Inferior parietal cortex (tissue), 1 donor: ENCODE data around the gene ATXN1.

Experiments
- DNase-seq: peaks from one replicate; pipeline ENCODE4 v3.0.0-alpha.2; 2016; ENCODE audit errors: extremely low spot score

The ATXN1 gene

DNA sequence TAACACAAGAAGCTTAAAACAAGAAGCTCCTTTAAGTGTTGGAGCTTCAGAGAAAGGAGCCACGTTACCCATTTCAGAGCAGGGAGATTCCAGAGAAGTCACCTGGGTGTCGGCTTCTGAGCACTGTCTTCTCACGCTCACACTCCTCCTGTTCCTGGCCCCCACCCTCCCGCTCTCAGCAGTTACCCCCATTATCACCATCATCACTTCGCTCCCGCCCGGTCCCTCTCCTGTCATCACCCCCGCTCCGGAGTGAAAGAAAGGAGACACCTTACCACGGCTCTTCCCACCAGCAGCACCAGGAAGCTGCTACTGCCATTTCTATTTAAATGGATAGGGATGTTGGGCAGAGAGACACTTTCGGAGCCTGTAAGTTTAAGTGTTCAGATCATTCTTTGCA lies 399.0 kb downstream of the ATXN1 start:
- no peak for DNase-seq

DNA sequence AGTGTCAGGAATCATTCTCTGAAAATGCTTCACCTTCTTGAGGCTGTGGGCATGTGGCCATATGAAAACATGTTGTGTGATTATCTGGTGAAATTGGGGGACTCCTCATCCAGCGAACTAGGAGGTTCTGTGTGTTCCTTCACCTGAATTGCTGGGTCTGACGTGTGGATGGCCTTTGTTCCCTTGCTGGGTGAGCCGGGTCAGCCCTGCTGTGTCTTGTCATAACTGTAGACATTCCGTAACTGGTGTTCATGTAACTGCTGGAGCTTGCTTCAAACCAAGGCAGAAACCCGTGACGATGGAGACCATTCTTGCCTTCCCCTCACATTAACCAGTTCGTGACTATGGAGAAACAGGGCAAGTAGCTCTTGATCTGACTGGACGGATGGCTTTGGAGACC lies 399.4 kb downstream of the ATXN1 start:
- no peak for DNase-seq

DNA sequence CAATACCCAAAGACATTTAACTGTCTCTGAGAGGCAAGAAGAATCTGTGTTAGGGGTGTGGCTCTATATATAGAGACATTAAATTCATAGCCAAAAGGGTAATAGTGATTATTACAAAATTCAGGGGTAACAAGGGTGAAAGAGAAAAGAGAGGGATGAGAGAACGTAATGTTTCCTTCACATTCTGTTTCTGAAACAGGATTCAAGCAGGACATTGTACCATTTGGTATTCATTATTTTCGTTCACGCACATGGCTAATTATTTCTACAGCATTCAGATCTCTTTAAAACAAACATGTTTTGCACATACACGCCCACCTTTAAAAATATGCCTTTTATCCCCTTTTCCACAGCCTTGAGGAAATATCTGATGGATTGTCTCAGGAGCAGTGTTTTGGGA lies 400.1 kb downstream of the ATXN1 start:
- DNase-seq, result no peak

DNA sequence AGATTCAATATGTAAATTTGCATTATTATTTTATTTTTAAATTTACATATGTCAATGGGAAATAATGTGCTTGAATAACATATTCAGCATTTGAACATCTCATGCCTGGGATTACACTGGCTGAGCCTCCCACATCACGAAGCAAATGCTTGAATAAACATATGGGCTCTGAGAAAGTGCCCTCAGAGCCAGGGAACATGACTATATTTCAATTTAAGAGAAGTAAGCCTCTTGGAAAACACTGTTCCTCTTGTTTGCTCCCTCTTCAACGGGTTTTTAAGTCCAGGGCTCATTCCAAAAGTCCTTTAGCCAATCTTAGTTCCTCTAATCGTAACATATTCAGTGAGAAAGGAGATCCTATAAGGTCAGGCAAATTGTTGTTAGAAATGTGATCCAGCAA lies 400.9 kb downstream of the ATXN1 start:
- DNase-seq, result no peak

DNA sequence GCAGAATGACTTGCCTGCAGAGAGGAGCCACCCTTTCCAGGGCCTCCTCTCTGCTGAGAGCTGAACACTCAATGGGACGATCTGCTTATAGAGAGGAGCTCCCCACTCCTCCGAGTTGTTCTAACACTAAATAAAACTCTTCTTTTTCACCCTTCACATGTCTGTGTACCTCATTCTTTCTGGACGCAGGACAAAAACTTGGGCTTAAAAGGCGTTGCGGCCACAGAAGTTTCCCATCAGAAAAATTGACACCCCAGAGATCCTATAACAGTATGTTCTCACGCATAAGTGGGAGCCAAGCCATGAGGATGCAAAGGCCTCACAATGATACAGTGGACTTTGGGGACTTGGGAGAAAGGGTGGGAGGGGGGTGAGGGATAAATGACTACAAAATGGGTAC lies 401.7 kb downstream of the ATXN1 start:
- DNase-seq, result no peak

DNA sequence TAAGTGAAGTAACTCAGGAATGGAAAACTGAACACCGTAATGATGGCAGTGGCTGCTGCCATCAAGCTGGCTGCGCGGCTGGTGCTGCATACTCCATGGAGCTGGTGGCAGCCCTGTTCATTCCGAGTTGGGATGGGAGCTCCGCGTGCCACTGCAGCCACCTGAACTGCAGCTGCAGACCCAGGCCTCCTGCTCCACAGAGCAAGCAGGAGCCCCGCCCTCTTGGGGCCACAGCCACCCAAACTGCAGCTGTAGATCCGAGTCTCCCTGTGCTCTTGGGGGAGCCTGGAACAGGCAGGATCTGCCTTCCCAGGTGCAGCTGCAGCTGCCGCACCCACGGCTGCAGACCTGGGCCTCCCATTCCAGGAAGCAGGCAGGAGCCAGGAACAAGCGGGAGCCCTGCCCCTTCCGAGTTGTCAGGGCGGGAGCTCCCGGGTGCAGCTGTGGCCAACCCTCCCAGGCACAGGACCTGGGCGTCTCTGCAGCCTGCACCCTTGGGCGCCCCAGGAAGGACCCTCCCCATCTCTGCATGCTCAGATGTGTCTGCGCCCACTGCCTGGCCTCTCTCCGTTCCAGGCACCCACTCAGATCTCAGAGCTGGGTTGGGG lies 402.6 kb downstream of the ATXN1 start:
- no peak for DNase-seq

DNA sequence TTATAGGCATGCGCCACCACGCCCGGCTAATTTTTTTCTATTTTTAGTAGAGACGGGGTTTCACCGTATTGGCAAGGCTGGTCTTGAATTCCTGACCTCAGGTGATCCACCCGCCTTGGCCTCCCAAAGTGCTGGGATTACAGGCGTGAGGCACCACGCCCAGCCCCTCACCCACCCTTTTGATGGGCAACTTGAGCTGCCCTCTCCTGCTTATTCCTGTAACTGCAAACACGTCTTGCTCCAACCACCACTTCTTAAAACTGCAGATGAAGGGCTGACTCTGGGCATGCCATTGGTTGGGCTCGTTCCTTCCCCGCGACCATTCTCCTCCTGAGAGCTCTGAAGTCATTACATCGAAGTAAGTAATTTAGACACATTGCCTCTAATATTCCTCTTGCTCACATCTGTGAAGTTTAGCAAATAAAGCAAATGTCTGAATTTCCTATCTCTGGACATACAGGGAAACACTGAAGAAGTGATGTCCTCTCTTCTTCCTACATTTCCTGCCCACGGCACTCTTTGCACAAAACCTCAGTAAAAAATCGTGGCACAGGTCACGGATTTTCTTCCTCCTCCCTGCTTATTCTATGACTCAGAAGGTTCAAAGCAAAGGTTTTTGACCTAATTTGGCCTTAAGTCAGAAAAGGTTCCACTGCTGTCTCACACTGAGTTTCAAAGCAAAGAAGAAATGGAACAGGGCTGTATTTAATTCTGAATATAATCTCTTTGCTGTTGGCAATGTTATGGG lies 405.4 kb downstream of the ATXN1 start:
- DNase-seq, result no peak

DNA sequence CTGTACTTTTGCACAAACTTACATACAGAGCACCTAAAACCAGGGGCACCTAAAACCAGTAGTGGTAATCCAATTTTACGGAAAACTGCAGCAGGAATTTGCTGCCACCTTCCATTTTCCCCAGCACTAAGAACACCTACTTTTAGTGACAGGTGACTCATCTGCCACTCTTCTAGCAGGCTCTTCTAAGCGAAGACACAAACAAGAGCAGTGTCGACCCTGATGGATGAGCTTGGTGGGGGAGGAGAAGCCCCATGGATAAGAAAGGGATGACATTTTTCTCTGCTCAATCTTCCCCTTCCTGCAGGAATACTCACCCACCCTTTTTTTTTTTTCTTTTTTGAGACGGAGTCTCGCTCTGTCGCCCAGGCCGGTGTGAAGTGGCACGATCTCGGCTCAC lies 406.0 kb downstream of the ATXN1 start:
- DNase-seq, result no peak

DNA sequence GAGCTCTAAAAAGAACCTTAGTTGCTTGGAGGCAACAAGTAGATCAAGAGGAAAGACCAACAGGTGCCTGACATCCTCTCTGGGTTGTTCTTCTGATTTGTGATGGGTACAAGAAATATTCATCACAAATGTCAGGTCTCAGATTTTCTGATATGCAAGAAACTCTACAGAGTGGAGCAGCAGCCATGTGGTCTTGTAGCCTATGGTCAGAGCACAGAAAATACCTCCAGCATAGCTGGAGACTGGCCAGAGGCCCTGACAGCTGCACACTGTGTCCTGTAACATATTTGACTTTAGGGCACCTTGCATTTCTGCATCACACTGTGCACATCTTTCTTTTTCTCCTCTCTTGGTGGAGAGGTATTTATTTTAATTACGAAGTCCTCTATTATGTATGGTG lies 406.6 kb downstream of the ATXN1 start:
- DNase-seq, result no peak

DNA sequence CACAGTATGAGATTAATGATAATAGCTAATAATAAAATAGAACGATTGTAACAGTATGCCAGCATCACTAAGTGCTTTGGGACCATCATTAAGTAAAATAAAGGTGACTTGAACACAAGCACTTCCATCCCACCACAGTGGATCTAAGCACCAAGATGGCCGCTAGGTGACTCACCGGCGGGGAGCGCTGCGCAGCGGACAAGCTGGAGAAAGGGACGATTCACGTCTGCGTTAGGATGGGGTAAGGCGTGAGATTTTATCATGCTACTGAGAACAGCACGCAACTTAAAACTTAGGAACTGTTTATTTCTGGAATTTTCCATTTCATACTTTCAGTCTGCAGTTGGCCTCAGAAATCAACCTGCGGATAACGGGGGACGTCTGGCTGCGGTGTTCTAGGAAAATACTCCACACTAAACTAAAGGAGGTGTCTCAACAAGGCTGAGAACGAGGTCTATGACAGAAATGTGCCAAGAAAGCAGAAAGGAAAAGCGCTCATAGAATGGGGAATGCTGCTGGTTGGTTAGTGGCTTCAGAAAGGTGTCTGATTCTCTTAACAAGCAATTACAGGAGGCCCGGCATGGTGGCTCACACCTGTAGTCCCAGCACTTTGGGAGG lies 408.3 kb downstream of the ATXN1 start:
- no peak for DNase-seq

DNA sequence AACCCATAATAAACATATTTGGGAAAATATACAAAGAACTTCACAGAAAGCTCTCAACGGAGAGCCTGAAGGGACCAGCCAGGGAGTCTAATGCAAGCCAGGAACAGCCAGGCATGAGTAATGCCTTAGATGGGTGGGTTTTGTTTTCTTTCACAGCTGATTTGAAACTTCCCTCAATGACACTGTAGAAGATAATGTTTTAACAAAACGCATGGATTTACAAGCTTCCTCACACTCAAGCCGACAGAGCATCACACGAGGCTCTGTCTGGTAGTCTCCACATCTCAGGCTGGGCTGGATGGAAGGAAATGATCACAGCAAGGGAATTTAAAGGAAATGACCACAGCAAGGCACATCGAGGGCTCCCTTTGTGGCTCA lies 409.0 kb downstream of the ATXN1 start:
- DNase-seq, result no peak

DNA sequence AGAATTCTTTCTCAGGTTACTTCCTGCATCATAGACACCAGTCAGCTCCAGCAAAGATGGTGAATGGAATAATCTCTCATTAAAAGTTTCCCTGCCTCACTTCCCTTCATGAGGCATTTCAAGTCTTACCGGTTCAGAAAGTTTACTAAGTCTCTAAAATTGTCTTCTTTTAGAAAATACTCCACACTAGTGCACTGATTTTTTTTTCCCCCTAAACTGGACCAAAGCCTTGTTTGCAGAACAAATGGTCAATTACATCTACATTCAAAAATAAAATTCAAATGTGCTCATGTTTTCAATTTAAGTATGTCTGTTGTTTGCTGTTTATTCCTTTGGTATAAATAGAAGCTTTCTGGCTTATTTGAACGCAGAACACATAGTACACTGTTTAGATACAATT lies 411.7 kb downstream of the ATXN1 start:
- DNase-seq, result no peak

DNA sequence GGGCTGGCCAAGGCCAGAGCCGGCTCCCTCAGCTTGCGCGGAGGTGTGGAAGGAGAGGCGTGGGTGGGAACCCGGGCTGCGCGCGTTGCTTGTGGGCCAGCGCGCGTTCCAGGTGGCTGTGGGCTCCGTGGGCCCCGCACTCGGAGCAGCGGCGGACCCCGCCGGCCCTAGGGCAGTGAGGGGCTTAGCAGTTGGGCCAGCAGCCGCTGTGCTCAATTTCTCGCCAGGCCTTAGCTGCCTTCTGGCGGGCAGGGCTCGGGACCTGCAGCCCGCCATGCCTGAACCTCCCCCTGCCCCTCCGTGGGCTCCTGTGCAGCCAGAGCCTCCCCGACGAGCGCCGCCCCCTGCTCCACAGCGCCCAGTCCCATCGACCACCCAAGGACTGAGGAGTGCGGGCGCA lies 414.4 kb downstream of the ATXN1 start:
- DNase-seq, result no peak

DNA sequence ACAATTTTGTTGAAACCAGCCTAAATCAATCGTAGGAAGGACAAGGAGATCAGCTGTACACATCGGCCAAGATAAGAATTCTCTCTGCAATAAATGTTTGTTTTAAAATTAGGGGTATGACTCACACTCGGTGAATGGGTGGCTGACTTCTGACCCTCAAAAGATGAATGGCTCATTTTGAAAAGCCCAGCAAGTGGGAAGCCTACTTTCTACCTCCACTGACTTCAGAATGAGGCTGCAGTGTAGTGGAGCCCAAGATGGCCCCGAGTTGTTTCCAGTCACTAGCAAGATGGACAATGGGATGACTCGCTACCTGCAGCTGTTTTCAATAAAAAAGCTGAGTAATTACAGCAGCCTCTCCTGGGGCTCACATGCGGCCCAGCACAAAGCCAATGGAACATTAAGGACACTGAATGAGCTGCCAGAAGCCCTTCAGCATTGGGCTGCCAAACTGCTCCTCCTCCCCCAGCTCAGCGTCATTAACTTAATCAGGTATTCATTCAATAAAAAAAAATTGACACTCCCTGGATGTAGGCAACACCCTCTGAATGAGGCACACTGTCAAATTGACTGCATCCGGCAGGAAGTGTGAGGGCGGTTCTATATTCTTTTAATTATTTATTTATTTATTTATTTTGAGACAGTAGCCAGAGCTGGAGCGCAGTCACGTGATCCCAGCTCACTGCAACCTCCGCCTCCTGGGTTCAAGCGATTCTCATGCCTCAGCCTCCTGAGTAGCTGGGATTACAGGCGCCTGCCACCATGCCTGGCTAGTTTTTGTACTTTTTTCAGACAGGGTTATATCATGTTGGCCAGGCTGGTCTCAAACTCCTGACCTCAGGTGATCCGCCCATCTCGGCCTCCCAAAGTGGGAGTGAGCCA lies 415.6 kb downstream of the ATXN1 start:
- DNase-seq, result no peak

DNA sequence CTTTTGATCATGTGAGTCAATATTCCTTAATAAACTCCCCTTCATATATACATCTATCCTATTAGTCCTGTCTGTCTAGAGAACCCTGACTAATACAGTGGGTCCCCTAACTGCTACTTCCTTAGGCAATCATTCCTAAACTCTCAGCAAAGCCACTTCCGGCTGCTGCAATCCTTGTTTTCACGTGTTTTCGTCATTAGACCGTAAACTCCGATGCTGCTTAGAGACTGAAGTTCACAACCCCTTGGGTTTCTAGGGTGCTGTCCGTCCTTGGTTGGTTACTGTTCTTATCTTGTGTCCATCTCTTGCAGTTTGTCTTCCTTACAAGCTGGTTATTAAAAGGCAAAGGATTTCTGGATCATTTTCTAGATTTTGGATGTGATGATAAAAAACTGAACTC lies 416.5 kb downstream of the ATXN1 start:
- DNase-seq, result no peak

DNA sequence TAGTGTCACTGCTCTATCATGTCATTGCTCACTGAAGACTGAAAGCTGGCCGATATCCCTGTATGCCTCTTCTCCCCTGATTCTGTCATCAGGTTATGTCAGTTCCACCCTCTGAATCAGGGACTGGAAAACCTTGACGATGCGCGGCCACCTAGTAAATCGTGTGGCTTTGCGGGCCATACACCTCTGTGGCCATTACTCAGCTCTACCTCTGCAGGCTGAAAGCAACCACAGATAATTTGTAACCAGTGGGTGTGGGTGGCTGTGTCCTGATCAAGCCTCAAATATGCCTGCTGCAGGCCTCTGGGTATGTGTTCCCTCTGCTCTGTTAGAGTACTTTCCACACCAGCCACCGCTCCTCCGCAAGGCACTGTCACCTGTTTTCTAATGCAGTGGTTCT lies 417.7 kb downstream of the ATXN1 start:
- no peak for DNase-seq

DNA sequence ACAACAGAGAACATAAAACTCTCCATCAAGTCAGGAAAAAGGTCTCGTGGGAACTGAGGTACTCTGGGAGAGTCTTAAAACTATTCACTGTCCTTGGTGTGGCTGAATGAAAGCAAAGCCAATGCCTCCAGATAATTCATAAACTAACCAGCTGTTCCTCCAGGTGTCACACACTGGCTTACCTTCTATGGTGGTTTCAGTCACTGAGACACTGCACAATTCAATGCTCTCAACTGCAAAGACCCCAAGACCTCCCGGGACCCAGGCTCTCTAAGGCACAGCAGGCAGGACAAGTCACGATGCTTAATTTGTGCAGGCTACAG lies 422.0 kb downstream of the ATXN1 start:
- no peak for DNase-seq

DNA sequence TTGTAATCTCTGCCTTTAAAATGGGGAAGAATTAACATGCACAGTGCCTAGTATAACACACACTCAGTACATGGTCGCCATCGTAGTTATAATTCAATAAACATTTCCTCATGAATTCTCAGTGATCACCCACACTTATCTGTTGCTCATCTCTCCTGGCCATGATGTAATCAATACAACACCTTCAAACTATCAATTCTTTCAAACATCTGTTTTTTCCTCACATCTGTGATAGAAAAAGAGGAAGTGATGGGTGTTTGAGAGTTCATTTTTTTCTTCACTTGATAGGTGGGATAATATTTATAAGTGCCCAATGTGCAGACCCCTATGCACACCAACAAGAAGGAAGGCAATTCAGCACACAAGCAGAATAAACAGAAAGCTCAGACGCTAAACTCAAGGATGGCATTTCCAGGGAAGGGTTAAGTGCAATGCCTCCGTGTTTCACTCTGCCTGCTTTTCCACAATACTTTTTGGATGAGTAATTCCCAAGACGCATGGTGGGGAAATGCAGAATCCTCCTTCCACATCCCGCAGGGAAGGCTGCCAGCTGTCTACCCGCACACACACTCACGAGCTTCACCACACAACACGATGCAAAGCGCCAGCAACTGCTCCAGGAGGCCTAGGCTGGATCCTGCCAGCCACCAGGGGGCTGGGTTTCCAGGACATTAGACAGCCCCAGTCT lies 422.5 kb downstream of the ATXN1 start:
- peak; percentile 46 for DNase-seq

DNA sequence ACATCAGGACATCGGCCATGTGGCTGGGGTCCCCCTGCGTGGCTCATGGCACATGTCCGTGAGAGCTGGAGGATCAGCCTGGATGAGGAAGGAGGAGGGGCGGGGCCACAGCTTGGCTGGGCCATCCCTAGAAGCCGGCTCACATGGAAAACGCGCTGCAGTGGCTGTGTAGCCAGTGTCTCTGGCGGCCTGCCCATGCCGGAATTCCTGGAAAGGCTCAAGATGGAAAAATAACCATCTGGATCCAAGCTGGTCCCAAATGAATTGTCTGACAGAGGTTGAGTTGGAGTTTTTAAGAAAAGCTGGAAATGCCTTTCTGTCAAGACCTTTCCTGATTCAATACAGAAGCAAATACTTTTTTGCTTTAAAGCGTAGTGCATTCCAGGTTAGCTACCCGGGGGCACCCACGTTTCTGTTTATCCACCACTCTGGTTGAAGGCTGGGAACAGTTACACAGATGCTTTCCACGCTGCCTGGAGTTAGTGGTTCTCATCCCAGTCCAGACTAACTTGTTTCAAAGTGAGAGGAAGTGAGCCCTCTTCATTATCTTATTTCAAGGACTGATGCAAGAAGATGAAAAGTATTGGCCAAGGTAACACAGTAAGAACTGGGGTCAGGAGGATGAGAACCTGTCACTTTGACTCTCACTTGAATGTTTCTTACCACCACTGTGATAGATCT lies 423.8 kb downstream of the ATXN1 start:
- no peak for DNase-seq

DNA sequence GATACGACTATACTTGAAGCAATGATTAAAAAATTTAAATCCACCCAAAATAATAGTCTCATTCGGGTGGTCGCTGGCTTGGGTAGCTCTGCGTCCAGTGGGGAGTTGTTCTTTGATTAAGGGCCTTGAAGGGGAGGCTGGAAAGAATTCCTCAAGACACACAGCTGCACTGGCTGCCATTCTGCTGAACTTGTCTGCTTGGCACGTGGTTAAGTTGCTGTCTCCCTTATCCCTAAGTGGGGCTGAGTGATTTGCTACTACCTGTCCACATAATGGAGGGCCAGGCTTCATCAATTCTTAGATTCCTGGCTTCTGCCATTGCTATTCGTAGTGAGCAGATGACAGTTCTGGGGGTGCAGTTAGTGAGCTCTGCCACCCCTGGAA lies 424.4 kb downstream of the ATXN1 start:
- DNase-seq, result no peak

DNA sequence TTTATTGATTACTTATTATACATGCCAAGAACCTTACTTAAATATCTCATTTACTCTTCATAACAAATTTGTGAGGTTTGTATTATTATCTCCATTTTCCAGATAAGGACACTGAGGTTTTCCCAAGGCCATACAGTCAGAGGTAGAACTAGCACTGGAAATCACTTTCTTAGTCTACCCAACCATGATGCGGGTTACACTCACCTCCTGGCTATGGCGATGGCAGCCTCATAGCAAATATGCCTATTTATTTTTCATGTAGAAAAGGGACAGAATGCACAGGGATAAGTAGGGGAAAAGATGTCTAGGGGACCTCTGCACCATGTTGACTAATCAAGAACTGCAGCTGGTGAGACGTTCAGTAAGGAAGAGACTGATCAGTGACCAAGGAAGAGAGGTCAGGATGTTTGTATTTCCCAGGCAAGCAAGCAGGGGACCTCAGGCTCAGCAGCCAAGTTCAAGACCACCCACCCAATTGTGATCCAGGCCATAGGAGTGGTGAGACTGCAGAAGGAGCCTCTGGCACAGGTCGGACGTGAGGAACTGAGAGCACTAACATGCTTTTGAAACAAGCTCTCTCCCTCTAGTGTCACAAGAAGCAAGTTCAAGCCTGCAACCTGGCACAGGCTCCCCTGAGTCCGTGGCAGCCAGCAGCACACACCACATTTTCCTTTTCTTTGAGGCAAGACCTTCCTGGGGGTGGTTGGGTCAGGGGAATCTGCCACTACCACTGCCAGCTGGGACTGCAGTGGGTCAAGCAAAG lies 425.0 kb downstream of the ATXN1 start:
- no peak for DNase-seq
